MM.1S (cell line): Measurements from ENCODE around the gene PCDHGB5.

Experiments used
- CTCF ChIP-seq: fragments of 300-600 bp; sonication (generic); IDR thresholded peaks from 2 replicates; pipeline ENCODE4 v1.5.1; 2016; ENCODE audit warnings: antibody characterized with exemption, low read length, mixed read lengths
- EZH2 ChIP-seq: fragments of 300-600 bp; sonication (generic); optimal IDR thresholded peaks from 2 replicates; pipeline ENCODE3; 2017; ENCODE audit warnings: low read depth, mild to moderate bottlenecking, antibody characterized with exemption, low read length, mixed read lengths

GRCh38 chr5:141349917-141350619 is 47.7 kb upstream of the PCDHGB5 start, which contains the start of gene PCDHGB1:
- peak; percentile 72 for TF ChIP-seq CTCF
- TF ChIP-seq EZH2, result no peak
